ENCODE data around the gene ASB18. TPM values are rescaled to one million over a fixed set of nuclear protein-coding genes. Genes with fewer than 3 reads are reported as not detected.

Gene ASB18
- total RNA-seq, 4 donors from 2014 or later: not detected

GRCh38 chr2:236176951-236177350 is 87.3 kb downstream of the ASB18 start:
- no peaks in the 10 kb centered on the region for H3K9me3 ChIP-seq
- H3K36me3 ChIP-seq: no peaks in the 10 kb centered on the region
- TF ChIP-seq POLR2A (IDR thresholded peaks at IDR 0.05): no peak
- TF ChIP-seq EP300 (IDR thresholded peaks at IDR 0.05): no peak
- no peak for TF ChIP-seq CTCF (IDR thresholded peaks at IDR 0.05)
- no peak overlapping the region for H3K27ac ChIP-seq
- no peak for DNase-seq (ENCODE audit: low spot score in 2 of 2)
- H3K4me3 ChIP-seq: no peak overlapping the region
- 65% methylated on average over 21 of the region's 21 CpGs for WGBS, 2 donors
- peaks cover 0 to 100% of the 10 kb centered on the region in 2 donors for H3K27me3 ChIP-seq
- H3K4me1 ChIP-seq: peaks cover 0 to 51% (median 19%) of the 10 kb centered on the region in 4 donors

- WGBS, 2 donors: 22 to 27% methylated on average over 7 of the region's 7 CpGs
- Histone ChIP-seq H3K36me3 (no peaks in the 10 kb centered on the region), H3K27me3 (peaks cover 0 to 100% of the 10 kb centered on the region in 2 donors), H3K9me3 (no peaks in the 10 kb centered on the region), H3K4me3 (no peak overlapping the region), H3K27ac (no peak overlapping the region), H3K4me1 (peaks cover 0 to 57% (median 21%) of the 10 kb centered on the region in 4 donors)
- DNase-seq (ENCODE audit: low spot score in 2 of 2): no peak
- TF ChIP-seq CTCF (IDR thresholded peaks at IDR 0.05) (no peak), EP300 (IDR thresholded peaks at IDR 0.05) (no peak), POLR2A (IDR thresholded peaks at IDR 0.05) (no peak)
Measured at GRCh38 chr2:236176417-236176816, 87.8 kb downstream of the ASB18 start.

GRCh38 chr2:236175548-236176150 is 88.6 kb downstream of the ASB18 start:
- no peak for DNase-seq (ENCODE audit: low spot score in 2 of 2)
- no peak for TF ChIP-seq POLR2A (IDR thresholded peaks at IDR 0.05)
- TF ChIP-seq EP300 (IDR thresholded peaks at IDR 0.05): no peak
- TF ChIP-seq CTCF (IDR thresholded peaks at IDR 0.05): no peak
- Histone ChIP-seq H3K27ac (no peak overlapping the region), H3K36me3 (no peaks in the 10 kb centered on the region), H3K4me1 (peaks cover 0 to 58% (median 24%) of the 10 kb centered on the region in 4 donors), H3K9me3 (no peaks in the 10 kb centered on the region), H3K4me3 (no peak overlapping the region), H3K27me3 (peaks cover 0 to 100% of the 10 kb centered on the region in 2 donors)
- WGBS, 2 donors: 54% methylated on average over 6 of the region's 6 CpGs

- Histone ChIP-seq H3K27me3 (peaks cover 0 to 100% of the 10 kb centered on the region in 2 donors), H3K9me3 (no peaks in the 10 kb centered on the region), H3K4me1 (peaks cover 0 to 58% (median 21%) of the 10 kb centered on the region in 4 donors), H3K4me3 (no peak overlapping the region), H3K36me3 (no peaks in the 10 kb centered on the region), H3K27ac (no peak overlapping the region)
- TF ChIP-seq POLR2A (IDR thresholded peaks at IDR 0.05) (no peak), CTCF (IDR thresholded peaks at IDR 0.05) (no peak), EP300 (IDR thresholded peaks at IDR 0.05) (no peak)
- 9 to 18% methylated on average over 16 to 19 of the region's 23 CpGs for WGBS, 2 donors
- no peak for DNase-seq (ENCODE audit: low spot score in 2 of 2)
Measured at GRCh38 chr2:236173729-236174607, 90.2 kb downstream of the ASB18 start.

Measured in tibial nerve (tissue), 4 donors.